Inflammatory macrophage treated with lipopolysaccharide for 4 hours (primary cell): ENCODE results near the gene PGM5.
"Not testable (repeated sequence)": the region's sequence is repeated elsewhere in the genome, so short reads cannot be mapped to it uniquely, and the experiment has no call there.

Experiments used
- DNase-seq: peaks from one replicate; pipeline ENCODE4 v3.0.0-alpha.2; 2020

The PGM5 gene

GRCh38 chr9:68383894-68384293 lies 27.5 kb downstream of the PGM5 start:
- DNase-seq, result not testable (repeated sequence)

GRCh38 chr9:68389558-68389957 lies 33.1 kb downstream of the PGM5 start:
- not testable (repeated sequence) for DNase-seq

GRCh38 chr9:68390737-68391136 lies 34.3 kb downstream of the PGM5 start:
- not testable (repeated sequence) for DNase-seq

- not testable (repeated sequence) for DNase-seq
Measured at GRCh38 chr9:68396411-68397094, 40.1 kb downstream of the PGM5 start.

- DNase-seq, result not testable (repeated sequence)
Measured at GRCh38 chr9:68397095-68397423, 40.6 kb downstream of the PGM5 start.

GRCh38 chr9:68397796-68398195 lies 41.4 kb downstream of the PGM5 start:
- DNase-seq, result not testable (repeated sequence)

- DNase-seq, result not testable (repeated sequence)
Measured at GRCh38 chr9:68398324-68398723, 41.9 kb downstream of the PGM5 start.

GRCh38 chr9:68404421-68405185 lies 48.2 kb downstream of the PGM5 start:
- not testable (repeated sequence) for DNase-seq

- DNase-seq, result not testable (repeated sequence)
Measured at GRCh38 chr9:68411865-68412264, 55.5 kb downstream of the PGM5 start.

GRCh38 chr9:68412754-68413153 lies 56.3 kb downstream of the PGM5 start:
- DNase-seq, result not testable (repeated sequence)

- DNase-seq, result not testable (repeated sequence)
Measured at GRCh38 chr9:68415065-68415464, 58.7 kb downstream of the PGM5 start.

GRCh38 chr9:68416936-68417564 lies 60.6 kb downstream of the PGM5 start:
- DNase-seq, result peak; percentile 48

- DNase-seq, result no peak
Measured at GRCh38 chr9:68417762-68418161, 61.4 kb downstream of the PGM5 start.

GRCh38 chr9:68418259-68418845 lies 61.9 kb downstream of the PGM5 start:
- no peak for DNase-seq

GRCh38 chr9:68419901-68420300 lies 63.5 kb downstream of the PGM5 start:
- DNase-seq, result no peak

GRCh38 chr9:68426755-68427154 lies 70.3 kb downstream of the PGM5 start:
- no peak for DNase-seq

- DNase-seq, result no peak
Measured at GRCh38 chr9:68427216-68427977, 71.0 kb downstream of the PGM5 start.

GRCh38 chr9:68428481-68428880 lies 72.1 kb downstream of the PGM5 start:
- no peak for DNase-seq

GRCh38 chr9:68429631-68430030 lies 73.2 kb downstream of the PGM5 start:
- DNase-seq, result no peak

- no peak for DNase-seq
Measured at GRCh38 chr9:68431307-68431706, 74.9 kb downstream of the PGM5 start.

- DNase-seq, result no peak
Measured at GRCh38 chr9:68433531-68434110, 77.2 kb downstream of the PGM5 start.

GRCh38 chr9:68437785-68438184 lies 81.4 kb downstream of the PGM5 start:
- DNase-seq, result no peak
